Caco-2 (cell line): ENCODE measurements around the gene CREB5. TPM values are rescaled to one million over a fixed set of nuclear protein-coding genes. Genes with fewer than 3 reads are reported as not detected.

Source experiments
- BruUV-seq: library from RNA; stranded (reverse); fragments of 400-500 nt; replicated peaks from 2 replicates; lab custom pipeline; 2021; lab: Mats Ljungman, UMichigan
- CTCF ChIA-PET: fragments of 300-600 bp; sonication (Branson Sonifier 250); formaldehyde crosslinking; loops from one replicate; lab custom pipeline; 2022; ENCODE audit warnings: antibody characterized with exemption; lab: Charles Lee
- POLR2A ChIA-PET: fragments of 300-600 bp; sonication (Branson Sonifier 250); formaldehyde crosslinking; loops from one replicate; lab custom pipeline; 2022; ENCODE audit warnings: antibody characterized with exemption; lab: Charles Lee
- DNase-seq, 2 experiments: peaks; one replicate each; pipeline versions ENCODE4 v3.0.0 to v3.0.0-alpha.2; 2020 to 2022
- H3K27me3 ChIP-seq: replicated peaks from 2 replicates; pipeline ENCODE4 v1.6.0; 2011; ENCODE audit warnings: low read length; ENCODE audit not compliant: control insufficient read depth, insufficient read depth
- H3K36me3 ChIP-seq: 2 replicates; pipeline ENCODE4 v1.5.1; 2011; ENCODE audit warnings: low read length; ENCODE audit not compliant: control insufficient read depth, insufficient read depth
- H3K4me1 ChIP-seq: fragments of 250-450 bp; sonication (Bioruptor Pico); 2 replicates; pipeline ENCODE4 v1.5.1; 2020; ENCODE audit warnings: mild to moderate bottlenecking
- H3K4me3 ChIP-seq: 2 replicates; pipeline ENCODE4 v1.5.1; 2011; ENCODE audit warnings: low read depth, mild to moderate bottlenecking, control low read depth, low read length
- H3K9me3 ChIP-seq: fragments of 250-450 bp; sonication (Bioruptor Pico); 2 replicates; pipeline ENCODE4 v1.5.1; 2020; ENCODE audit warnings: mild to moderate bottlenecking, moderate library complexity
- H3K27ac Mint-ChIP-seq: one replicate; pipeline ENCODE4 v1.8.0; 2022; ENCODE audit warnings: mixed read lengths; ENCODE audit not compliant: unreplicated experiment
- H3K27me3 Mint-ChIP-seq: one replicate; pipeline ENCODE4 v1.8.0; 2022; ENCODE audit warnings: mixed read lengths; ENCODE audit not compliant: insufficient read depth, unreplicated experiment
- H3K36me3 Mint-ChIP-seq: one replicate; pipeline ENCODE4 v1.8.0; 2022; ENCODE audit warnings: mild to moderate bottlenecking, mixed read lengths; ENCODE audit not compliant: insufficient read depth, unreplicated experiment
- H3K4me1 Mint-ChIP-seq: one replicate; pipeline ENCODE4 v1.8.0; 2022; ENCODE audit warnings: low read depth, mixed read lengths; ENCODE audit not compliant: unreplicated experiment
- H3K4me3 Mint-ChIP-seq: one replicate; pipeline ENCODE4 v1.8.0; 2022; ENCODE audit warnings: mild to moderate bottlenecking, moderate library complexity, mixed read lengths; ENCODE audit not compliant: unreplicated experiment
- H3K9me3 Mint-ChIP-seq: one replicate; pipeline ENCODE4 v1.8.0; 2022; ENCODE audit warnings: mixed read lengths; ENCODE audit not compliant: unreplicated experiment
- intact Hi-C: fragments of 100-400 bp; cut with micrococcal nuclease; formaldehyde crosslinking; loops from one replicate; pipeline ENCODE4 v1.10.0; 2022; ENCODE audit not compliant: unreplicated experiment
- total RNA-seq: library from RNA; stranded (reverse); gene quantifications from 2 replicates; pipeline ENCODE4 v1.2.3, GENCODE V29; 2022
- TF ChIP-seq, protein P1 (sequence below), 2 experiments: fragments of 200-600 bp in 1 of 2; IDR thresholded peaks; 1 replicate in 1 of 2; 2 replicates in 1 of 2; pipeline versions ENCODE4 v1.5.1 to v1.8.0; 2011 to 2022; ENCODE audit warnings: antibody characterized with exemption in 1 of 2, control low read depth in 1 of 2, inconsistent platforms in 1 of 2, low read depth in 1 of 2, low read length in 1 of 2, mild to moderate bottlenecking in 1 of 2, moderate library complexity in 1 of 2; ENCODE audit not compliant: insufficient read depth in 1 of 2, severe bottlenecking in 1 of 2, unreplicated experiment in 1 of 2

Gene CREB5
- total RNA-seq, 1 experiment from 2014 or later, result 9.1 TPM

DNA sequence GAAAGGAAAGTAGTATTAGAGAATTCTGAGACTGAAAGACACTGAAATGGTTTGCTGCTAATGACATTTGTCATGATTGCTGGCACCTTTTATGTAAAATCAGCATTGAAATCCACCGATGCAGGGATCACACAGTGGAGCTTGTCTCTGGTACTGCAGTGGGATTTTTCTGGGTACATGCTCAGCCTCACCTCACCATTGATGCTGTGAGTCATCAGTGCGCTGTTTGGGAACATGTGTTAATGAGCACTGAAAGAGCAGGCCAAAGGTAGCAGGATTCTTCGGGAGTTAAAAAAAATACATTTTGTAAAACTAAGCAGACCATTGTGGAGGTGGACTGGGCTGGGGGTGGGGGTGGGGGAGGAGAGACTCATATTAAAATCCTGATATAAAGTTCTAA lies 174.9 kb downstream of the CREB5 start:
- no peaks in the 10 kb centered on the region for H3K36me3 ChIP-seq
- H3K4me1 ChIP-seq, result 0 out of 2 replicates have a peak, but pooled peaks cover 6% of the 10 kb centered on the region
- intact Hi-C loops, result no loop called here
- ChIA-PET CTCF (no interaction called here), POLR2A (no interaction called here)
- Mint-ChIP-seq H3K27ac (no peak overlapping the region), H3K4me3 (no peak overlapping the region), H3K27me3 (no peaks in the 10 kb centered on the region), H3K4me1 (no peaks in the 10 kb centered on the region), H3K9me3 (no peaks in the 10 kb centered on the region), H3K36me3 (peaks cover 4% of the 10 kb centered on the region)
- no peak for DNase-seq
- TF ChIP-seq, protein P1, sequence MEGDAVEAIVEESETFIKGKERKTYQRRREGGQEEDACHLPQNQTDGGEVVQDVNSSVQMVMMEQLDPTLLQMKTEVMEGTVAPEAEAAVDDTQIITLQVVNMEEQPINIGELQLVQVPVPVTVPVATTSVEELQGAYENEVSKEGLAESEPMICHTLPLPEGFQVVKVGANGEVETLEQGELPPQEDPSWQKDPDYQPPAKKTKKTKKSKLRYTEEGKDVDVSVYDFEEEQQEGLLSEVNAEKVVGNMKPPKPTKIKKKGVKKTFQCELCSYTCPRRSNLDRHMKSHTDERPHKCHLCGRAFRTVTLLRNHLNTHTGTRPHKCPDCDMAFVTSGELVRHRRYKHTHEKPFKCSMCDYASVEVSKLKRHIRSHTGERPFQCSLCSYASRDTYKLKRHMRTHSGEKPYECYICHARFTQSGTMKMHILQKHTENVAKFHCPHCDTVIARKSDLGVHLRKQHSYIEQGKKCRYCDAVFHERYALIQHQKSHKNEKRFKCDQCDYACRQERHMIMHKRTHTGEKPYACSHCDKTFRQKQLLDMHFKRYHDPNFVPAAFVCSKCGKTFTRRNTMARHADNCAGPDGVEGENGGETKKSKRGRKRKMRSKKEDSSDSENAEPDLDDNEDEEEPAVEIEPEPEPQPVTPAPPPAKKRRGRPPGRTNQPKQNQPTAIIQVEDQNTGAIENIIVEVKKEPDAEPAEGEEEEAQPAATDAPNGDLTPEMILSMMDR (IDR thresholded peaks at IDR 0.05; ENCODE audit: insufficient read depth in 1 of 2, low read depth in 1 of 2, low read length in 1 of 2, severe bottlenecking in 1 of 2, unreplicated experiment in 1 of 2), result no peak
- H3K27me3 ChIP-seq, result no peaks in the 10 kb centered on the region
- H3K4me3 ChIP-seq, result no peak overlapping the region
- BruUV-seq, result no TSS peak
- H3K9me3 ChIP-seq, result no peaks in the 10 kb centered on the region

DNA sequence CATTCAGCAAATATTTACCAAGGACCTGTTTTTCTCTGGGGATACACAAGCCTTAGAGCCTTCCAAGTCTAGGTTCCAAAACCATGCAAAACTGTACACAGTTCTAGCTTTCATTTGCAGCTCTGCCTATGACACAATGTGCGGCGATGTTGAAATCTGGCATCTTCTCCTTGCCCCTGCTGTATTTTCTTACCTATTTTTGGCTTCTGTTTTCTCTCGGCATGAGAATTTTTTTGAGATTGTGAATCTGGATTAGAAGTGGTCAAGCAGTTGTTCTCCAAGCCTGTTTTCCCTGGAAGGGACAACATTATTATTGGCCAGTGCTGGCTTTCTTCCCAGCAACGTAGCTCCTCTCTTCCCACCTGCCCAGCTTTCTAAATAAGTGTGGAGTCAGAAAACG lies 176.3 kb downstream of the CREB5 start:
- intact Hi-C loops, result no loop called here
- no peak overlapping the region for H3K4me3 Mint-ChIP-seq

DNA sequence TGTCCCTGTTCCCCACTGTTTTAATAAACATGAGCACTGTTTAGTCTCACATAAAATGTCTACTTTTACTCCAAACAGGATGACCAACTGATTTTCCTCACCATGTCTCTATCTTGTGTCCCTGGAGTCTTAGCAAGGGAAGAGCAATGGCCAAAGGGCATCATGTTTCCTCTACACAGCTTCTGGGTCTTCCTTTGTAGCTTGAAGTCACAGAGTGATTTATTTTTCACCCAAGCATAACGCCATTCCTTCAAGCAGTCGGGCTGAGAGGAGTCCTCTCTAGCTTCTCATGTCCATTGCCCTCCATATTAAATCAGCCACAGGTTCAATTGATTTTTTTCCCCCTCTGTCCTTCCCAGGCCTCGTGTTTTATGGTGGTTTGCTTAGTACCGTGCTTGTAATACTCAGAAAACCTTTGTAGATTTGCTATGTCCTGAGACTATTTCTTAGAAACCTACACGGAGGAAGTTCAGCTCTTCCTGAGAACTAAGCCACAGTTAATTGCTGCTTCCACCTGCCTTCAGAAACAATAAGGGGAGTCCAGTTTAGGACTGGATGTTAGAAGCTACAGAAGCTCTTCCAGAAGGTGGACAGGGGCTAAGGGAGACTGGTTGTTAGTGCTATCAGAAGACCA lies 178.8 kb downstream of the CREB5 start:
- Mint-ChIP-seq H3K4me1 (peaks cover 8% of the 10 kb centered on the region), H3K9me3 (no peaks in the 10 kb centered on the region), H3K27ac (no peak overlapping the region), H3K27me3 (no peaks in the 10 kb centered on the region), H3K36me3 (peaks cover 4% of the 10 kb centered on the region), H3K4me3 (no peak overlapping the region)
- no peak for DNase-seq
- Histone ChIP-seq H3K27me3 (no peaks in the 10 kb centered on the region), H3K9me3 (no peaks in the 10 kb centered on the region), H3K4me1 (no peaks in the 10 kb centered on the region), H3K36me3 (no peaks in the 10 kb centered on the region), H3K4me3 (no peak overlapping the region)
- no TSS peak for BruUV-seq
- ChIA-PET CTCF (no interaction called here), POLR2A (no interaction called here)
- TF ChIP-seq, protein P1 (IDR thresholded peaks at IDR 0.05; ENCODE audit: insufficient read depth in 1 of 2, low read depth in 1 of 2, low read length in 1 of 2, severe bottlenecking in 1 of 2, unreplicated experiment in 1 of 2), result no peak
- intact Hi-C loops, result no loop called here

More for the DNA sequence above, 176.3 kb downstream of the CREB5 start:
- Mint-ChIP-seq H3K27me3 (no peaks in the 10 kb centered on the region), H3K36me3 (peaks cover 4% of the 10 kb centered on the region), H3K27ac (no peak overlapping the region), H3K9me3 (no peaks in the 10 kb centered on the region), H3K4me1 (no peaks in the 10 kb centered on the region)
- BruUV-seq, result no TSS peak
- 0 out of 2 replicates have a peak, but pooled peaks cover 6% of the 10 kb centered on the region for H3K4me1 ChIP-seq
- no peaks in the 10 kb centered on the region for H3K27me3 ChIP-seq
- no peaks in the 10 kb centered on the region for H3K36me3 ChIP-seq
- no peak for DNase-seq
- H3K4me3 ChIP-seq, result no peak overlapping the region
- ChIA-PET POLR2A (no interaction called here), CTCF (no interaction called here)
- TF ChIP-seq, protein P1 (IDR thresholded peaks at IDR 0.05; ENCODE audit: insufficient read depth in 1 of 2, low read depth in 1 of 2, low read length in 1 of 2, severe bottlenecking in 1 of 2, unreplicated experiment in 1 of 2), result no peak
- no peaks in the 10 kb centered on the region for H3K9me3 ChIP-seq
